BLaER1 (cell line): ENCODE data around the gene MRPL18.
"Not testable (repeated sequence)": the region's sequence is repeated elsewhere in the genome, so short reads cannot be mapped to it uniquely, and the experiment has no call there.

Experiments used
- H3K27ac ChIP-seq: shearing (Covaris generic); formaldehyde crosslinking; 2 replicates; pipeline ENCODE4 v1.8.1; 2022
- H3K27me3 ChIP-seq: shearing (Covaris generic); formaldehyde crosslinking; 2 replicates; pipeline ENCODE4 v1.8.1; 2022
- H3K36me3 ChIP-seq: shearing (Covaris generic); formaldehyde crosslinking; 2 replicates; pipeline ENCODE4 v1.8.1; 2022
- H3K4me1 ChIP-seq: shearing (Covaris generic); formaldehyde crosslinking; 2 replicates; pipeline ENCODE4 v1.8.1; 2022
- H3K4me2 ChIP-seq: shearing (Covaris generic); formaldehyde crosslinking; 2 replicates; pipeline ENCODE4 v1.8.1; 2022
- H3K4me3 ChIP-seq: shearing (Covaris generic); formaldehyde crosslinking; 2 replicates; pipeline ENCODE4 v1.8.1; 2022
- H3K9ac ChIP-seq: shearing (Covaris generic); formaldehyde crosslinking; 2 replicates; pipeline ENCODE4 v1.8.1; 2022
- H3K9me3 ChIP-seq: shearing (Covaris generic); formaldehyde crosslinking; 2 replicates; pipeline ENCODE4 v1.8.1; 2022
- H4K20me1 ChIP-seq: shearing (Covaris generic); formaldehyde crosslinking; 2 replicates; pipeline ENCODE4 v1.8.1; 2022
- Cebpa-rat ChIP-seq: shearing (Covaris generic); IDR thresholded peaks from 2 replicates; pipeline ENCODE4 v1.8.1; 2022

MRPL18 gene

DNA sequence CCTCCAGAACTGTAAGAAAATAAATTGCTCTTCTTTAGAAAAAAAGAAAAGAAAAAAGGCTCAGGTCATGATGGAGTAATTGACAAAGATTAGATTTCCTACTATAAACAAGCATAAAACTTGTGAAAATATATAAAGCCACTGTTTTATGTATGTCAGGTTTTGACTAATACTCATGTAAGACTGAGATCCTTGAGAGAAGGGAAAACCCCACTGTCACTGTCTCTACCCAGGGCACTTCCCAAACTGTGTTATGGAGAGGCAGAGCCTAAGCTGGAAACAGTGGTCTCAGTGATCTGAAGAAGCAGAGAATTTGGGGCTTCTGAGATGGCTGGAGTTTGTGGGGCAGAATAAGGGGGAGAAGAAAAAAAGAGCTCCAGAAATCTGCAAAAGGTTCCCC lies 20.8 kb upstream of the MRPL18 start:
- Histone ChIP-seq H3K9ac (no peak overlapping the region), H3K4me2 (no peak overlapping the region), H4K20me1 (no peaks in the 10 kb centered on the region), H3K27me3 (no peaks in the 10 kb centered on the region), H3K9me3 (peaks cover 17% of the 10 kb centered on the region), H3K4me1 (no peaks in the 10 kb centered on the region), H3K4me3 (no peak overlapping the region), H3K27ac (no peak overlapping the region), H3K36me3 (peaks cover 86% of the 10 kb centered on the region)
- TF ChIP-seq Cebpa-rat = no peak

DNA sequence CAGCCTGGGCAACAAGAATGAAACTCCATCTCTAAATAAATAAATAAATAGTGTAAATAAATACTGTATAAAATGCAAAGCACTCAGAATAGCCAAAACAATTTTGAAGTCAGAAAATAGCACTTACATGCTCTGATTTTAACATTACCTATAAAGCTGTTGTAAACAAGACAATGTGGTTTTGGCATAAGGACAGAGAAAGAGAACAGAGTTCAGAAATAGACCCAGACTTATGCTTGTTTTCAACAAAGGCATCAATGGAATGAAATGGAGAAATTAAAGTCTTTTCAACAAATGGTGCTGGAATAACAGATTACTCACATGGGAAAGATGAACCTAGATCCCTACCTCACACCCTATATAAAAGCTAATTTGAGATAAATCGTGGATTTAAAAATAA lies 18.1 kb upstream of the MRPL18 start:
- no peak overlapping the region for H3K4me3 ChIP-seq
- peaks cover 93% of the 10 kb centered on the region for H3K36me3 ChIP-seq
- peaks cover 17% of the 10 kb centered on the region for H3K9me3 ChIP-seq
- no peak for TF ChIP-seq Cebpa-rat
- no peak overlapping the region for H3K27ac ChIP-seq
- no peaks in the 10 kb centered on the region for H4K20me1 ChIP-seq
- no peaks in the 10 kb centered on the region for H3K4me1 ChIP-seq
- H3K4me2 ChIP-seq = no peak overlapping the region
- no peaks in the 10 kb centered on the region for H3K27me3 ChIP-seq
- H3K9ac ChIP-seq = no peak overlapping the region

DNA sequence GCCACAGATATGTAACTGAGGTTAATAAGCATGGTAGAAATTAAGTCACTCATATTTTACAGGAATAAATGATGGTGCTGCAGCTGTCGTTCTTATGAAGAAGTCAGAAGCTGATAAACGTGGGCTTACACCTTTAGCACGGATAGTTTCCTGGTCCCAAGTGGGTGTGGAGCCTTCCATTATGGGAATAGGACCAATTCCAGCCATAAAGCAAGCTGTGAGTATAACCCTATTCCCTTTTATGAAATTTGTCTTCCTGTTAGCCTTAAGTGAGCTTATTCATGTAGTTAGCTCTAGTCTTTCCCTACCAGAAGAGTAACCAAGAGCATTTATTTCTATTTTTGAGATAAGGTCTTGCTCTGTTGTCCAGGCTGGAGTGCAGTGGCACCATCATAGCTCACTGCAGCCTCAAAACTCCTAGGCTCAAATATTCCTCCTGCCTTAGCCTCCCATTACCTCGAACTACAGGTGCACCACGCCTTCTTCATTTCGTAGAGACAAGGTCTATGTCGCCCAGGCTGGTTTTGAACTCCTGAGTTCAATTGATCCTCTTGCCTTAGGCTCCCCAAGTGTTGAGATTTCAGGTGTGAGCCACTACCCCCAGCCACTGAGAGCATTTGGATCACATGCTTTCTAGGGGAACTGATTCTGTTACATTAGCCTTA lies 12.9 kb upstream of the MRPL18 start:
- peaks cover 46% of the 10 kb centered on the region for H4K20me1 ChIP-seq
- TF ChIP-seq Cebpa-rat = no peak
- H3K4me2 ChIP-seq = no peak overlapping the region
- no peaks in the 10 kb centered on the region for H3K27me3 ChIP-seq
- H3K4me1 ChIP-seq = no peaks in the 10 kb centered on the region
- no peak overlapping the region for H3K27ac ChIP-seq
- no peak overlapping the region for H3K4me3 ChIP-seq
- H3K36me3 ChIP-seq = peaks cover 93% of the 10 kb centered on the region
- H3K9ac ChIP-seq = no peak overlapping the region
- peaks cover 6% of the 10 kb centered on the region for H3K9me3 ChIP-seq

DNA sequence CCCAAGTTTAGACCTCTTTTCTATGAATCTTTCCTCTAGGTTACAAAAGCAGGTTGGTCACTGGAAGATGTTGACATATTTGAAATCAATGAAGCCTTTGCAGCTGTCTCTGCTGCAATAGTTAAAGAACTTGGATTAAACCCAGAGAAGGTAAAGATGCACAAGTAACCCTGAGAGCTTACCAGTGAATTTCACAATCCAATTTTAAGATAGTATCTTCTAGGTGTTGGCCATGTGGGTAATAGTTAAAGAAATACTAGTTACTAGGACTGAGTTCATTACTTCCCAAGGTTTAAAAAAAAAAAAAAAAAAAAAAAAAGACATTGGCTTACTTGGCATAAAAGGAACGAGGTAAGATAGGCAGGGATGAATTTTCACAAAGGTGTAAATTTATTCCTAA lies 12.1 kb upstream of the MRPL18 start:
- H3K27ac ChIP-seq = no peak overlapping the region
- H3K4me2 ChIP-seq = no peak overlapping the region
- H3K4me3 ChIP-seq = no peak overlapping the region
- no peak for TF ChIP-seq Cebpa-rat
- no peaks in the 10 kb centered on the region for H3K4me1 ChIP-seq
- H3K36me3 ChIP-seq = peaks cover 93% of the 10 kb centered on the region
- peaks cover 54% of the 10 kb centered on the region for H4K20me1 ChIP-seq
- no peaks in the 10 kb centered on the region for H3K9me3 ChIP-seq
- no peaks in the 10 kb centered on the region for H3K27me3 ChIP-seq
- no peak overlapping the region for H3K9ac ChIP-seq

DNA sequence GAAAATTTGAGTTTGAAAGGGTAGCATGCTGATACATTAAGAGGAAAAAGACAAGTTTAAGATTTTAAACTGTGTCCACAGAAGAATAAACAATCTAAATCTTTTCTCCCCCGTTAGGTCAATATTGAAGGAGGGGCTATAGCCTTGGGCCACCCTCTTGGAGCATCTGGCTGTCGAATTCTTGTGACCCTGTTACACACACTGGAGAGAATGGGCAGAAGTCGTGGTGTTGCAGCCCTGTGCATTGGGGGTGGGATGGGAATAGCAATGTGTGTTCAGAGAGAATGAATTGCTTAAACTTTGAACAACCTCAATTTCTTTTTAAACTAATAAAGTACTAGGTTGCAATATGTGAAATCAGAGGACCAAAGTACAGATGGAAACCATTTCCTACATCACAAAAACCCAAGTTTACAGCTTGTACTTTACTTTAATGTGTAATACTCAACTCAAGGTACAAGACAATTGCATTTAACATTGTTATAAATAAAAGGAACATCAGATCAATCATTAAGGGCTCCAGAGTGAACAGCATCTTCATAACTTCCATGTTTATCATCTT lies 11.6 kb upstream of the MRPL18 start:
- H3K27ac ChIP-seq = no peak overlapping the region
- no peaks in the 10 kb centered on the region for H3K9me3 ChIP-seq
- H3K4me2 ChIP-seq = no peak overlapping the region
- H3K4me1 ChIP-seq = no peaks in the 10 kb centered on the region
- TF ChIP-seq Cebpa-rat = no peak
- peaks cover 96% of the 10 kb centered on the region for H3K36me3 ChIP-seq
- no peaks in the 10 kb centered on the region for H3K27me3 ChIP-seq
- H3K4me3 ChIP-seq = no peak overlapping the region
- H3K9ac ChIP-seq = no peak overlapping the region
- peaks cover 59% of the 10 kb centered on the region for H4K20me1 ChIP-seq

DNA sequence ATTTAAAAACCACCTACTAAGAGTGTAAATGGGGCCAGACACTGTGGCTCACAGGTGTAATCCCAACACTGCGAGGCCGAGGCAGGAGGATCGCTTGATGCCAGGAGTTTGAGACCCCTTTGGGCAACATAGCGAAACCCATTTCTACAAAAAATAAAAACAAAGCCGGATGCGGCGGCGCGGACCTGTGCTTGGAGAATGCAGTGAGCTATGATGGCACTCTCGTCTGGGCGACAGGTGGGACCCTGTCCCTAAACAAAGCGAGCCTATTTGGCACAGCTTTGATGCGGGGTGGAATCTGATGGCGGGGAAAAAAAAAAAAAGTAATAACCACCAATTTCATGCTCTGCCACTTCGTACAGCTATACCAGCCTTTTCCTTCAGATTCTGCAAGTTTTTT lies 2.0 kb upstream of the MRPL18 start:
- H3K36me3 ChIP-seq = peaks cover 58% of the 10 kb centered on the region
- peak overlapping the region; percentile 99 for H3K4me3 ChIP-seq
- H3K9me3 ChIP-seq = no peaks in the 10 kb centered on the region
- H3K27ac ChIP-seq = peak overlapping the region; percentile 97
- peaks cover 74% of the 10 kb centered on the region for H4K20me1 ChIP-seq
- H3K9ac ChIP-seq = peak overlapping the region; percentile 99
- H3K27me3 ChIP-seq = no peaks in the 10 kb centered on the region
- TF ChIP-seq Cebpa-rat = no peak
- peaks cover 38% of the 10 kb centered on the region for H3K4me1 ChIP-seq
- peak overlapping the region; percentile 85 for H3K4me2 ChIP-seq

DNA sequence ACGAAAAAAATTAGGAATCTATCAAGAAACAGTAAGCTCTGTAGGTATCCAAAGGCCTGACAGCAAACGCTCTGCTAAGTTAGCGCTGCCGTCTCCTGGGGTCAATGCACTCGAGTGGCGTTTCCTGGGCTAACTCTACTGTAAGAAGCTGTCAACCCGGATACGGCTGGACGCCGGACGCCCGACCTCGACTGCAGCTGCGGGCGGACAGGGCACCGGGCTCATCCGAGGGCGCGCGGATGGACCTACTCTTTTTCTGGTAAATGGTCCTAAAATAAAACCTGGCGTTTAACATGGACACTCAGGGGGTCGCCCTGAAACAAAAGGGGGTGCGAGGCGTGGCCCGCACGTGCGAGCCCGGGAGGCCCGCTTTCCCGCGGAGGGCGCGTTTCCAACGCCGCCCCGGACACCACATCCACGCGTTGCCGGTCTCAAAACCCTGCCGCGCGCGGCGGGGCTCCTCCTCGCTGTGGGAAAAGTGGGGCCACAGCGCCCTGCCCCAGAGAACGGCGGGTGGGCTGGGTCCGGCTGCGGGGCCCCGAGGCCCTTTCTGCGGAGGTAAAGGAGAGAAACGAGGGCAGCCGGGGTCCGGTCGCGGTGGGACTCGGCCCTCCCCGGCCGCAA lies 1.4 kb upstream of the MRPL18 start:
- no peaks in the 10 kb centered on the region for H3K27me3 ChIP-seq
- H3K27ac ChIP-seq = peak overlapping the region; percentile 97
- peak overlapping the region; percentile 85 for H3K4me2 ChIP-seq
- H3K4me3 ChIP-seq = peak overlapping the region; percentile 99
- TF ChIP-seq Cebpa-rat = no peak
- H3K36me3 ChIP-seq = peaks cover 58% of the 10 kb centered on the region
- no peaks in the 10 kb centered on the region for H3K9me3 ChIP-seq
- H3K4me1 ChIP-seq = peaks cover 38% of the 10 kb centered on the region
- peak overlapping the region; percentile 99 for H3K9ac ChIP-seq
- peaks cover 68% of the 10 kb centered on the region for H4K20me1 ChIP-seq

DNA sequence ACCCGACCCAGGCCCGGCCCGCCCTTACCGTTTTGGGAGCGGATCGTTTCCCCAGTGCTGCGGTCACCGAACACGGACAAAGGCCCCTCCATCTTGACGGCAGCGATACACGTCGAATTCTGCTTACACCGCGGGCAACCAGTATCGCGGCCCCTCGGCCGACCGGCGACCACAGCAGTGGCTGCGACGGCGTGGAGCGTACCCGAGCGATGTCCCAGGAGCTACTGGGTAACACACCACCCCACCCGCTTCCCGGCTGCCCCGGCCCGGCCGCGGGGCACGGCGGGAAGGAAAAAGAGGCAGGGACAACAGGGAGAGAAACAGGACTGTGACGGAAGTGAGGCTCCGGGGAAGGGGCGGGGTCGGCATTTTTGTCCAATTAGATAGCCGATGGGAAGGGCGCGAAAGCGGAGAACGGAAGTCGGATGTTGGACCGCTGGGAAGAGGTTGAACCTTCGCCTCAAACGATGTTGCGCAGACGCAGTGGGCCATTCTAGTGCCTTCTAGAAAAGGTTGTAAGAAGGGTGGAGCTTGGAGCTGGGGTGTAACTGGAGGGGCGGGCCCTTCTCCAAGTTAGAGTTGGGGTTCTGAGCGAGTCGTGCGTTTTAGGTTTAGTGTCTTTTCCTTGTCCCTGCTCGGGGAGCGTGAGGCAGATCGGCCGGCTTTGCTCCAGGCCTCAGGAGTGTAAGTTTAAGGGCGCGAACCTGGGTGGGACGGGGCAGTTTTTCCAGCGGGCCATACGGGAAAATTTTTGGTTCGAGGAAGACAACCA lies 704 bp upstream of the MRPL18 start, which contains the start of gene TCP1:
Gene TCP1 (minus strand): TSS at position 226 of the 772 bp plus-strand sequence. CDS start 134 bp downstream, at position 92.
- H4K20me1 ChIP-seq = peaks cover 61% of the 10 kb centered on the region
- peaks cover 38% of the 10 kb centered on the region for H3K4me1 ChIP-seq
- TF ChIP-seq Cebpa-rat = no peak
- peak within 1 kb of the TSS; percentile 97 for H3K4me2 ChIP-seq
- H3K4me3 ChIP-seq = peak within 1 kb of the TSS; percentile 99
- H3K36me3 ChIP-seq = peaks cover 58% of the 10 kb centered on the region
- no peaks in the 10 kb centered on the region for H3K27me3 ChIP-seq
- H3K9ac ChIP-seq = peak within 1 kb of the TSS; percentile 99
- peak within 1 kb of the TSS; percentile 97 for H3K27ac ChIP-seq
- no peaks in the 10 kb centered on the region for H3K9me3 ChIP-seq

DNA sequence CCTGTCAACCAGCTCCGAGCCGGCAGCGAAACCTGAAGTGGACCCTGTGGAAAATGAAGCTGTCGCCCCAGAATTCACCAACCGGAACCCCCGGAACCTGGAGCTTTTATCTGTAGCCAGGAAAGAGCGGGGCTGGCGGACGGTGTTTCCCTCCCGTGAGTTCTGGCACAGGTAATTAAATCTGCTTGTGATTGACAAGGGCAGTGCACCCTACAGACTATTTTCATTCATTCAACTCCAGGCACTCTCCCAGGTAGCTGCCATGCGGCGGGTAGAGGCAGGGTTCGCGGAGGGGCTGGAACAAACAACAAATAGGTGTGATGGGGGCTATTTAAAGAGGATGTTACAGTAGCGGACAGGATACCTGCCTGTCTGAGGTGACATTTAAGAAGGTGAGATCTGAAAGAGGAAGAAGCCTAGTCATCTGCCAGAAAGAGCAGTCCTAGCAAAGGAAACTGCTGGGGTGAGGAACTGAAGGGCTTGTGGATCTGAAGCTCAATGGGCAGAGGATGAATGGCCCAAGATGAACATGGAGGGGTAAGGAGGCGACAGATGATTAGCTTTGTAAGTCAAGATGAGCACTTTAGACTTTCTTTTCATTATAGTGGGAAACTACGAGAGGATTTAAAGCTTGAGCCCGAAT lies 810 bp downstream of the MRPL18 start:
- H3K4me2 ChIP-seq = peak overlapping the region; percentile 97
- H3K27me3 ChIP-seq = no peaks in the 10 kb centered on the region
- H3K27ac ChIP-seq = peak overlapping the region; percentile 97
- H4K20me1 ChIP-seq = peaks cover 46% of the 10 kb centered on the region
- no peaks in the 10 kb centered on the region for H3K9me3 ChIP-seq
- peaks cover 44% of the 10 kb centered on the region for H3K4me1 ChIP-seq
- H3K36me3 ChIP-seq = peaks cover 53% of the 10 kb centered on the region
- peak overlapping the region; percentile 99 for H3K4me3 ChIP-seq
- TF ChIP-seq Cebpa-rat = no peak
- peak overlapping the region; percentile 99 for H3K9ac ChIP-seq

DNA sequence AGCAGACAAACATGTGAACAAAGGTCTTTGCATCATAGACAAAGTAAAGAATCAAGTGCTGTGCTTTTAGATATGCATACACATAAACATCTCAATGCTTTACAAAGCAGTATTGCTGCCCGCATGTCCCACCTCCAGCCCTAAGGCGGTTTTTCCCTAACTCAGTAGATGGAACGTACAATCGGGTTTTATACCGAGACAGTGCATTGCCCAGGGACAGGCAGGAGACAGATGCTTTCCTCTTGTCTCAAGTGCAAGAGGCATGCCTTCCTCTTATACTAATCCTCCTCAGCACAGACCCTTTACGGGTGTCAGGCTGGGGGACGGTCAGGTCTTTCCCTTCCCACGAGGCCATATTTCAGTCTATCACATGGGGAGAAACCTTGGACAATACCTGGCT lies 4.7 kb downstream of the MRPL18 start:
- H3K9me3 ChIP-seq, H3K9ac ChIP-seq, H3K4me3 ChIP-seq, H3K27ac ChIP-seq, H3K27me3 ChIP-seq, H3K4me2 ChIP-seq: not testable (repeated sequence)
- H4K20me1 ChIP-seq = peaks cover 14% of the 10 kb centered on the region; the same call in 1 of the 2 replicates
- H3K36me3 ChIP-seq = peaks cover 73% of the 10 kb centered on the region
- H3K4me1 ChIP-seq = peaks cover 30% of the 10 kb centered on the region
